Right lobe of liver (tissue), 6 donors: Measurements from ENCODE around the gene ABCC5. TPM values are rescaled to one million over a fixed set of nuclear protein-coding genes. Genes with fewer than 3 reads are reported as not detected.

Source experiments
- ATAC-seq, 4 donors: fragments of 200-7000 bp; cut with Tn5 transposase; one replicate each; pipeline ENCODE4 v1.9.1; 2020; ENCODE audit warnings: mild to moderate bottlenecking in 4 of 4, moderate library complexity in 4 of 4
- DNase-seq, 3 donors: peaks; one replicate each; pipeline ENCODE4 v3.0.0-alpha.2; 2020
- H3K27ac ChIP-seq, 3 donors: fragments of 200-600 bp; one replicate each; pipeline ENCODE4 v1.8.0; 2022
- H3K27me3 ChIP-seq, 2 donors: fragments of 200-600 bp; one replicate each; pipeline ENCODE4 v1.8.0; 2022
- H3K36me3 ChIP-seq, 4 donors: fragments of 200-600 bp; sonication (generic) in 1 of 4; one replicate each; pipeline versions ENCODE4 v1.5.1 to v1.8.0; 2017 to 2022; ENCODE audit warnings: control low read depth in 1 of 4
- H3K4me1 ChIP-seq, 4 donors: fragments of 200-600 bp; sonication (generic) in 1 of 4; one replicate each; pipeline versions ENCODE4 v1.5.1 to v1.8.0; 2017 to 2022; ENCODE audit warnings: control low read depth in 1 of 4
- H3K4me3 ChIP-seq, 3 donors: fragments of 200-600 bp; one replicate each; pipeline ENCODE4 v1.8.0; 2022
- H3K9me3 ChIP-seq, 4 donors: fragments of 200-600 bp; sonication (generic) in 1 of 4; one replicate each; pipeline versions ENCODE4 v1.5.1 to v1.8.0; 2017 to 2022; ENCODE audit warnings: control low read depth in 1 of 4
- POLR2A ChIP-seq: fragments of 450-650 bp; IDR thresholded peaks from one replicate; pipeline ENCODE4 v1.6.1; 2017; ENCODE audit warnings: antibody characterized with exemption, mild to moderate bottlenecking
- WGBS: methylation state at CpG from one replicate; pipeline ENCODE4 v1.1.6; 2018; ENCODE audit warnings: low coverage, low lambda C conversion rate; ENCODE audit not compliant: insufficient coverage; ENCODE audit errors: missing lambda C conversion rate; 5-methylcytosine and 5-hydroxymethylcytosine counted together
- intact Hi-C, 2 donors: fragments of 100-400 bp; cut with DNase I; formaldehyde crosslinking; loops; one replicate each; pipeline versions ENCODE4 v1.11.2 to v1.14.1; 2022
- total RNA-seq, 6 experiments: library from RNA; depleted of rRNA in 2 of 6; stranded (reverse); fragments of >200 nt in 2 of 6; fragmentation: NEBNext Ultra II Directional in 3 of 6; extraction: Animal tissue kit (Norgen Biotek cat#: 25700) in 3 of 6; gene quantifications; one replicate each; pipeline versions ENCODE4 v1.1.0 to v1.2.4, GENCODE V29; 2016 to 2023
- TF ChIP-seq, protein P1 (sequence below), 4 donors: fragments of 200-600 bp in 3 of 4; fragments of 450-650 bp in 1 of 4; IDR thresholded peaks; one replicate each; pipeline versions ENCODE4 v1.5.1 to v1.8.0; 2016 to 2022; ENCODE audit warnings: antibody characterized with exemption in 4 of 4, mild to moderate bottlenecking in 2 of 4
- donor health status: DM: no; HTN: yes; CAD: no.
- donor health status: DM: no; HTN: no; CAD: no.
- donor health status: DM: no; HTN: no; CAD: no.
- donor health status: DM: no; HTN: yes; CAD: no.
- donor health status: DM: no; HTN: yes; CAD: no.

ABCC5 gene
- total RNA-seq, 6 experiments from 2014 or later = 5.5 to 9.4 (median 7.6) TPM

DNA sequence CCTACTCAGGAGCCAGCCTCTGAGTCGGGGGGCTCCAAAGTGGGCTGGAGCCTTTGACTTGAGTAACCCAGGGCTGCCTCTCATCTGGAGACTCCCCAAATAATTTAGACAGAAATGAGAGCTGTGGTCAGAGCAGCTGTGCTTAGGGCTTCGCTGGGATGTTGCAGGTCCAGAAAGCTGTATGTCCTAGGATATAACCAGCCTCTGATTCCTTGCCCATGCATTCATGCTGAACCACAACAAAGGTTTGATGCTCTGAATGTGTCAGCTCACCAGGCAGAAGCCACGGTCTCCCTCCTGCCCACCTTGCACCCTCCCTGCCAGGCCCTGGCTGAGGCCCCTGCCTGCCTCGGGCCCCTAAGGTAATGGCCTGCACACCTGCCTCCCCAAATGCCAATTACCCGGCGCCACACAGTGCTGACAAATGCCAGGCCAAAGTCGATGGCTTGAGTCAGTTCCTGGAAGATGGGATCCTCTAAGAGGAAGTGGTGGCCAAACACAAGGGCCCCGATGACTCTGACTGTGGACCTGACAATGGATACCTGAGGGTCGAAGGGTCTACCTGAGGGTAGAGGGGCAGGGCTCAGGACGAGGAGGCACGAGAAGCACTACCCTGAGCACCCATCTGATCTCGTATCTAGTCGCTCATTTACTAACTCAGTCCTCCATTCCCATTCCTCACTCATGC, 111.3 kb downstream of the ABCC5 start:
- intact Hi-C loops = no loop called here
- H3K27me3 ChIP-seq = no peaks in the 10 kb centered on the region
- H3K9me3 ChIP-seq = no peaks in the 10 kb centered on the region
- H3K4me3 ChIP-seq = no peak overlapping the region
- WGBS = 59% methylated on average over 5 of the region's 13 CpGs
- H3K36me3 ChIP-seq = no peaks in the 10 kb centered on the region
- TF ChIP-seq, protein P1, sequence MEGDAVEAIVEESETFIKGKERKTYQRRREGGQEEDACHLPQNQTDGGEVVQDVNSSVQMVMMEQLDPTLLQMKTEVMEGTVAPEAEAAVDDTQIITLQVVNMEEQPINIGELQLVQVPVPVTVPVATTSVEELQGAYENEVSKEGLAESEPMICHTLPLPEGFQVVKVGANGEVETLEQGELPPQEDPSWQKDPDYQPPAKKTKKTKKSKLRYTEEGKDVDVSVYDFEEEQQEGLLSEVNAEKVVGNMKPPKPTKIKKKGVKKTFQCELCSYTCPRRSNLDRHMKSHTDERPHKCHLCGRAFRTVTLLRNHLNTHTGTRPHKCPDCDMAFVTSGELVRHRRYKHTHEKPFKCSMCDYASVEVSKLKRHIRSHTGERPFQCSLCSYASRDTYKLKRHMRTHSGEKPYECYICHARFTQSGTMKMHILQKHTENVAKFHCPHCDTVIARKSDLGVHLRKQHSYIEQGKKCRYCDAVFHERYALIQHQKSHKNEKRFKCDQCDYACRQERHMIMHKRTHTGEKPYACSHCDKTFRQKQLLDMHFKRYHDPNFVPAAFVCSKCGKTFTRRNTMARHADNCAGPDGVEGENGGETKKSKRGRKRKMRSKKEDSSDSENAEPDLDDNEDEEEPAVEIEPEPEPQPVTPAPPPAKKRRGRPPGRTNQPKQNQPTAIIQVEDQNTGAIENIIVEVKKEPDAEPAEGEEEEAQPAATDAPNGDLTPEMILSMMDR (IDR thresholded peaks at IDR 0.05) = no peak
- no peak for TF ChIP-seq POLR2A
- H3K27ac ChIP-seq = no peak overlapping the region
- no peak for DNase-seq
- ATAC-seq = no peak
- H3K4me1 ChIP-seq = no peaks in the 10 kb centered on the region

DNA sequence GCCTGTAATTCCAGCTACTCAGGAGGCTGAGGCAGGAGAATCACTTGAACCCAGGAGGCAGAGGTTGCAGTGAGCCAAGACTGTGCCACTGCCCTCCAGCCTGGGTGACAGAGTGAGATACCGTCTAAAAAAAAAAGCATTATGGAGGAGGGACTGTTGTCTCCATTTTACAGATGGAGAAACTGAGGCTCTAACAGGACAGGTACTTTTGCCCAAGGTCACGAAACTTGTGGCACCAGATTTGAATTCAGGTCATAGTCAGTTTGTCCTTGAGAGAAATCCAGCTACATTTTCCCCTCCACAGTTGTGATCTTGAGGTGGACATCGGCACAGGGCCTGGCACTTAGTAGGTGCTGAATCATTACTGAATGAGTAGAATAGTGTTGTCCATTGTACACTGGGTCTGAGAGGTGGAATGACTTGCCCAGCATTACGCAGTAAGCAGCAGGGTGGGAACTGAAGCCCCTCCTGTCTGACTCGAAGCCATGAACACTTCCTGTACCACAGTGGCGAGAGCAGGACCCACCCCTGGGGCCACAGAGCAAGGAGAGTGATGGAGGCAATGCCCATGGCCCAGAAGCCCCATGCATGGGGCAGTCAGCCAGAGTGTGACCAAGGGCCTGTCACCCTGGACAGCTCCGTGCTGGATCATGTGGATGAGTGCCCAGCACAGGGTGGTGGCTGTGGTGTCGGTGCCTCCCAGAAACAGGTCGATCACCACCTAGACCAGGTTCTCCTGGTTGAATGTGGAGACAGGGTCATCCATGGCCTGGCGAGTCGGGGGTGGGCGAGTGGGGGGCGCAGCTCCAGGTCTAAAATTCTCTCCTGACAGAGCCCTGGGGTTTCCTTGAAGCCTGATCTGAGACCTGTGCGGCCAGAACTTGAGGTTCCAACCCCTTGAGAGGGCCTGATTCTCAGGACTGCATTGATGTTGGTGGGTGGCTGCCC, 112.6 kb downstream of the ABCC5 start:
- Histone ChIP-seq H3K4me1 (no peaks in the 10 kb centered on the region), H3K9me3 (no peaks in the 10 kb centered on the region), H3K36me3 (no peaks in the 10 kb centered on the region), H3K27ac (no peak overlapping the region), H3K27me3 (no peaks in the 10 kb centered on the region), H3K4me3 (no peak overlapping the region)
- peak in 3 of 4 donors; percentile 35 to 50 (median 41) for ATAC-seq
- no peak for TF ChIP-seq POLR2A
- TF ChIP-seq, protein P1 (IDR thresholded peaks at IDR 0.05) = no peak
- intact Hi-C loops = no loop called here
- no peak for DNase-seq
- 54% methylated on average over 3 of the region's 14 CpGs for WGBS

- intact Hi-C loops = loop anchor here (5.0 to 10.0 kb wide), 3 partner anchors 119 to 397 kb away; partner anchors contain the start of genes ABCC5 (in 2 of the 2) and PSMD2 (in 1 of the 2)
- Histone ChIP-seq H3K36me3 (no peaks in the 10 kb centered on the region), H3K9me3 (no peaks in the 10 kb centered on the region), H3K4me1 (no peaks in the 10 kb centered on the region), H3K27me3 (no peaks in the 10 kb centered on the region), H3K27ac (no peak overlapping the region), H3K4me3 (no peak overlapping the region)
- 47% methylated on average over 7 of the region's 11 CpGs for WGBS
- DNase-seq (no peak), ATAC-seq (no peak)
- TF ChIP-seq, protein P1 (IDR thresholded peaks at IDR 0.05) = no peak
- no peak for TF ChIP-seq POLR2A
These were observed 119.7 kb downstream of the ABCC5 start for GRCh38 chr3:183898028-183898431.

GRCh38 chr3:183897606-183898005, 120.1 kb downstream of the ABCC5 start:
- Histone ChIP-seq H3K27ac (no peak overlapping the region), H3K27me3 (no peaks in the 10 kb centered on the region), H3K4me1 (peaks cover 0 to 3% (median 0%) of the 10 kb centered on the region in 4 donors), H3K4me3 (no peak overlapping the region), H3K36me3 (no peaks in the 10 kb centered on the region), H3K9me3 (no peaks in the 10 kb centered on the region)
- intact Hi-C loops = loop anchor here (5.0 to 10.0 kb wide), 3 partner anchors 120 to 397 kb away; partner anchors contain the start of genes ABCC5 (in 2 of the 2) and PSMD2 (in 1 of the 2)
- 94% methylated on average over 2 of the region's 4 CpGs for WGBS
- TF ChIP-seq, protein P1 (IDR thresholded peaks at IDR 0.05) = no peak
- TF ChIP-seq POLR2A = no peak
- ATAC-seq (no peak), DNase-seq (no peak)
